H9 (cell line): ENCODE data around the gene NANOS2. TPM values are rescaled to one million over a fixed set of nuclear protein-coding genes. Genes with fewer than 3 reads are reported as not detected.
A peak's percentile ranks its signal among the peaks of the same experiment; 100 is the strongest.

Experiments used
- DNase-seq: peaks from one replicate; pipeline ENCODE4 v3.0.0-alpha.2; 2017
- H2AFZ ChIP-seq: one replicate; pipeline ENCODE4 v1.6.1; 2013; ENCODE audit warnings: mild to moderate bottlenecking, low read length, control low read depth, moderate library complexity
- H2AK5ac ChIP-seq: 2 replicates; pipeline ENCODE4 v1.6.1; 2013; ENCODE audit warnings: low read length, control low read depth, mixed read lengths; ENCODE audit not compliant: insufficient read length
- H2BK120ac ChIP-seq: one replicate; pipeline ENCODE4 v1.6.1; 2013; ENCODE audit warnings: low read depth, mild to moderate bottlenecking, low read length, control low read depth, inconsistent platforms; ENCODE audit not compliant: poor library complexity, severe bottlenecking
- H2BK12ac ChIP-seq: 2 replicates; pipeline ENCODE4 v1.6.1; 2013; ENCODE audit warnings: low read length, control low read depth, mixed read lengths, low read depth; ENCODE audit not compliant: insufficient read length
- H2BK15ac ChIP-seq: 2 replicates; pipeline ENCODE4 v1.6.1; 2013; ENCODE audit warnings: low read depth, low read length, control low read depth
- H2BK20ac ChIP-seq: one replicate; pipeline ENCODE4 v1.6.1; 2013; ENCODE audit warnings: low read depth, mild to moderate bottlenecking, low read length, control low read depth, inconsistent platforms; ENCODE audit not compliant: poor library complexity, severe bottlenecking
- H2BK5ac ChIP-seq: 2 replicates; pipeline ENCODE4 v1.6.1; 2013; ENCODE audit warnings: low read length, control low read depth, mixed read lengths; ENCODE audit not compliant: insufficient read length
- H3K14ac ChIP-seq: 2 replicates; pipeline ENCODE4 v1.6.1; 2013; ENCODE audit warnings: low read length, control low read depth; ENCODE audit not compliant: insufficient read depth
- H3K18ac ChIP-seq: 2 replicates; pipeline ENCODE4 v1.6.1; 2013; ENCODE audit warnings: low read depth, mild to moderate bottlenecking, mixed read lengths, low read length, control low read depth; ENCODE audit not compliant: insufficient read length
- H3K23ac ChIP-seq: 2 replicates; pipeline ENCODE4 v1.6.1; 2013; ENCODE audit warnings: low read length, control low read depth, mixed read lengths, low read depth; ENCODE audit not compliant: insufficient read length
- H3K23me2 ChIP-seq: 2 replicates; pipeline ENCODE4 v1.6.1; 2013; ENCODE audit warnings: low read depth, mild to moderate bottlenecking, mixed read lengths, low read length, control low read depth; ENCODE audit not compliant: insufficient read length, poor library complexity, severe bottlenecking
- H3K27ac ChIP-seq: 2 replicates; pipeline ENCODE4 v1.5.1; 2013; ENCODE audit warnings: low read length, control low read depth, mixed read lengths, low read depth; ENCODE audit not compliant: insufficient read length
- H3K27me3 ChIP-seq: 2 replicates; pipeline ENCODE4 v1.6.1; 2013; ENCODE audit warnings: low read length, control low read depth, inconsistent platforms; ENCODE audit not compliant: insufficient read depth
- H3K4ac ChIP-seq: 2 replicates; pipeline ENCODE4 v1.6.1; 2013; ENCODE audit warnings: low read depth, mild to moderate bottlenecking, control low read depth, inconsistent platforms, low read length, moderate library complexity
- H3K4me1 ChIP-seq: 2 replicates; pipeline ENCODE4 v1.6.1; 2013; ENCODE audit warnings: low read length, control low read depth, inconsistent platforms; ENCODE audit not compliant: insufficient read depth
- H3K4me2 ChIP-seq: 2 replicates; pipeline ENCODE4 v1.6.1; 2013; ENCODE audit warnings: low read length, control low read depth, mixed read lengths; ENCODE audit not compliant: insufficient read length, insufficient read depth
- H3K56ac ChIP-seq: 2 replicates; pipeline ENCODE4 v1.6.1; 2013; ENCODE audit warnings: low read depth, mild to moderate bottlenecking, mixed read lengths, low read length, control low read depth; ENCODE audit not compliant: insufficient read length
- H3K79me1 ChIP-seq: 2 replicates; pipeline ENCODE4 v1.6.1; 2013; ENCODE audit warnings: low read depth, mild to moderate bottlenecking, moderate library complexity, low read length, control low read depth, inconsistent platforms; ENCODE audit not compliant: insufficient read depth, poor library complexity, severe bottlenecking
- H3K79me2 ChIP-seq: 2 replicates; pipeline ENCODE4 v1.6.1; 2013; ENCODE audit warnings: low read length, control low read depth, inconsistent platforms; ENCODE audit not compliant: insufficient read depth
- H3K9ac ChIP-seq: 2 replicates; pipeline ENCODE4 v1.6.1; 2013; ENCODE audit warnings: low read length, control low read depth, mixed read lengths; ENCODE audit not compliant: insufficient read length; ENCODE audit errors: extremely low read depth
- H3K9me3 ChIP-seq: one replicate; pipeline ENCODE4 v1.6.1; 2013; ENCODE audit warnings: low read depth, low read length, inconsistent platforms; ENCODE audit not compliant: control insufficient read depth
- H3T11ph ChIP-seq: one replicate; pipeline ENCODE4 v1.6.1; 2013; ENCODE audit warnings: mild to moderate bottlenecking, low read length, control low read depth, inconsistent platforms
- H4K20me1 ChIP-seq: one replicate; pipeline ENCODE4 v1.6.1; 2013; ENCODE audit not compliant: control insufficient read depth, insufficient read length, insufficient read depth
- H4K5ac ChIP-seq: 2 replicates; pipeline ENCODE4 v1.6.1; 2013; ENCODE audit warnings: low read depth, mild to moderate bottlenecking, mixed read lengths, low read length, control low read depth; ENCODE audit not compliant: insufficient read length
- H4K8ac ChIP-seq: replicated peaks from 2 replicates; pipeline ENCODE4 v1.6.1; 2013; ENCODE audit warnings: low read length, control low read depth, mixed read lengths, low read depth; ENCODE audit not compliant: insufficient read length
- H4K91ac ChIP-seq: 2 replicates; pipeline ENCODE4 v1.6.1; 2013; ENCODE audit warnings: low read depth, mild to moderate bottlenecking, moderate library complexity, mixed read lengths, low read length, control low read depth; ENCODE audit not compliant: insufficient read length
- H3K27ac Mint-ChIP-seq, 3 experiments: 2 replicates in 2 of 3; 3 replicates in 1 of 3; pipeline ENCODE4 v1.8.0; 2020 to 2021; ENCODE audit warnings: mixed read lengths in 3 of 3, mild to moderate bottlenecking in 1 of 3, moderate library complexity in 1 of 3
- H3K27me3 Mint-ChIP-seq: 2 replicates; pipeline ENCODE4 v1.8.0; 2021; ENCODE audit warnings: low read depth, mild to moderate bottlenecking, moderate library complexity, mixed read lengths
- H3K36me3 Mint-ChIP-seq, 3 experiments: 2 replicates in 2 of 3; 3 replicates in 1 of 3; pipeline ENCODE4 v1.8.0; 2020 to 2021; ENCODE audit warnings: low read depth in 3 of 3, mixed read lengths in 3 of 3; ENCODE audit not compliant: insufficient read depth in 1 of 3
- H3K4me1 Mint-ChIP-seq, 2 experiments: 2 replicates each; pipeline ENCODE4 v1.8.0; 2020; ENCODE audit warnings: mixed read lengths in 2 of 2
- H3K4me3 Mint-ChIP-seq, 2 experiments: 2 replicates in 1 of 2; 3 replicates in 1 of 2; pipeline ENCODE4 v1.8.0; 2020 to 2021; ENCODE audit warnings: mild to moderate bottlenecking in 2 of 2, mixed read lengths in 2 of 2, moderate library complexity in 1 of 2
- H3K9me3 Mint-ChIP-seq, 2 experiments: 2 replicates in 1 of 2; 3 replicates in 1 of 2; pipeline ENCODE4 v1.8.0; 2020; ENCODE audit warnings: mild to moderate bottlenecking in 2 of 2, mixed read lengths in 2 of 2, moderate library complexity in 1 of 2
- CTCF ChIP-seq: fragments of 200-600 bp; sonication (generic); conservative IDR thresholded peaks from 3 replicates; pipeline ENCODE4 v1.8.0; 2021; ENCODE audit warnings: antibody characterized with exemption, mild to moderate bottlenecking
- WGBS: extraction: QIAGEN DNeasy Blood & Tissue Kit; methylation state at CpG from one replicate; pipeline ENCODE4 v1.1.7; 2013; ENCODE audit warnings: missing lambda C conversion rate, low lambda C conversion rate, mixed read lengths; ENCODE audit not compliant: insufficient read length; ENCODE audit errors: extremely low coverage; 5-methylcytosine and 5-hydroxymethylcytosine counted together
- total RNA-seq: library from RNA; stranded (reverse); gene quantifications from 2 replicates; pipeline ENCODE4 v1.2.1, GENCODE V29; 2021

NANOS2 gene
- total RNA-seq, 1 experiment from 2014 or later = not detected

- no peak overlapping the region for H3T11ph ChIP-seq
- no peak overlapping the region for H3K4ac ChIP-seq
- H2BK120ac ChIP-seq = no peak overlapping the region
- Mint-ChIP-seq H3K36me3 (peaks cover 8 to 25% (median 25%) of the 10 kb centered on the region in 3 experiments), H3K4me1 (peaks cover 7 to 12% of the 10 kb centered on the region in 2 experiments), H3K4me3 (peak overlapping the region; percentile 85 to 97), H3K9me3 (no peaks in the 10 kb centered on the region), H3K27me3 (peaks cover 17% of the 10 kb centered on the region), H3K27ac (peak overlapping the region in 2 of 3 experiments; percentile 64 to 83; a peak in 2 of 7 replicates)
- no peaks in the 10 kb centered on the region for H3K79me1 ChIP-seq
- no peak overlapping the region for H2BK12ac ChIP-seq
- no CpG with 5 or more reads among the region's 73 CpGs for WGBS
- no peak overlapping the region for H3K14ac ChIP-seq
- H2AFZ ChIP-seq = no peak overlapping the region
- no peak for TF ChIP-seq CTCF
- no peak overlapping the region for H2BK20ac ChIP-seq
- peaks cover 4% of the 10 kb centered on the region; the same call in 1 of the 2 replicates for H3K27me3 ChIP-seq
- H3K23ac ChIP-seq = no peak overlapping the region
- no peak overlapping the region for H3K27ac ChIP-seq
- H4K20me1 ChIP-seq = no peaks in the 10 kb centered on the region
- H3K56ac ChIP-seq = no peak overlapping the region
- no peaks in the 10 kb centered on the region for H3K9me3 ChIP-seq
- no peak overlapping the region for H3K18ac ChIP-seq
- H3K4me1 ChIP-seq = no peaks in the 10 kb centered on the region
- no peak overlapping the region for H3K9ac ChIP-seq
- H4K91ac ChIP-seq = no peak overlapping the region
- H2BK15ac ChIP-seq = no peak overlapping the region
- peak overlapping the region; percentile 67 for H3K4me2 ChIP-seq
- peaks cover 15% of the 10 kb centered on the region for H3K23me2 ChIP-seq
- H3K79me2 ChIP-seq = no peaks in the 10 kb centered on the region
- DNase-seq = peak; percentile 98
- H4K8ac ChIP-seq = no peak overlapping the region
- no peak overlapping the region for H2BK5ac ChIP-seq
- no peak overlapping the region for H2AK5ac ChIP-seq
- no peak overlapping the region for H4K5ac ChIP-seq
These were observed 11.6 kb downstream of the NANOS2 start for GRCh38 chr19:45902651-45903625.
